Heart right ventricle (tissue), 16 donors: ENCODE data around the gene NHERF1. TPM values are rescaled to one million over a fixed set of nuclear protein-coding genes. Genes with fewer than 3 reads are reported as not detected.

ENCODE experiments used
- ATAC-seq, 8 donors: fragments of 200-7000 bp; cut with Tn5 transposase; one replicate each; pipeline ENCODE4 v1.9.1; 2020; ENCODE audit warnings: mild to moderate bottlenecking in 8 of 8, moderate library complexity in 8 of 8, moderate number of reproducible peaks in 1 of 8
- DNase-seq, 2 donors: peaks; one replicate each; pipeline ENCODE4 v3.0.0-alpha.2; 2020
- H3K27ac ChIP-seq, 10 donors: fragments of 200-600 bp; sonication (generic) in 2 of 10; one replicate each; pipeline versions ENCODE4 v1.5.0 to v1.8.0; 2020 to 2022; ENCODE audit warnings: mild to moderate bottlenecking in 3 of 10
- H3K27me3 ChIP-seq, 7 donors: fragments of 200-600 bp; one replicate each; pipeline ENCODE4 v1.8.0; 2021 to 2022; ENCODE audit warnings: mild to moderate bottlenecking in 2 of 7
- H3K36me3 ChIP-seq, 9 donors: fragments of 200-600 bp; sonication (generic) in 1 of 9; one replicate each; pipeline versions ENCODE4 v1.5.0 to v1.8.0; 2020 to 2022; ENCODE audit warnings: mild to moderate bottlenecking in 2 of 9
- H3K4me1 ChIP-seq, 9 donors: fragments of 200-600 bp; sonication (generic) in 1 of 9; one replicate each; pipeline versions ENCODE4 v1.5.0 to v1.8.0; 2020 to 2022; ENCODE audit warnings: mild to moderate bottlenecking in 4 of 9
- H3K4me3 ChIP-seq, 10 donors: fragments of 200-600 bp; sonication (generic) in 2 of 10; one replicate each; pipeline versions ENCODE4 v1.5.0 to v1.8.0; 2020 to 2022; ENCODE audit warnings: mild to moderate bottlenecking in 7 of 10, moderate library complexity in 2 of 10
- H3K9me3 ChIP-seq, 11 donors: fragments of 200-600 bp in 10 of 11; sonication (generic) in 2 of 11; one replicate each; pipeline versions ENCODE4 v1.5.0 to v1.8.0; 2013 to 2022; ENCODE audit warnings: mild to moderate bottlenecking in 2 of 11, control low read depth in 1 of 11, moderate library complexity in 1 of 11
- CTCF ChIP-seq, 9 donors: fragments of 200-600 bp; sonication (generic) in 2 of 9; IDR thresholded peaks; one replicate each; pipeline versions ENCODE4 v1.5.0 to v1.8.0; 2021 to 2022; ENCODE audit warnings: antibody characterized with exemption in 9 of 9, mild to moderate bottlenecking in 5 of 9, moderate library complexity in 1 of 9
- WGBS, 2 donors: extraction: QIAGEN DNeasy Blood & Tissue Kit; methylation state at CpG; one replicate each; pipeline ENCODE4 v1.1.7; 2013; ENCODE audit warnings: inconsistent platforms in 1 of 2; 5-methylcytosine and 5-hydroxymethylcytosine counted together
- intact Hi-C, 10 donors: fragments of 100-400 bp; cut with DNase I; formaldehyde crosslinking; loops; one replicate each; pipeline versions ENCODE4 v1.11.1 to v1.14.2; 2022
- polyA plus RNA-seq, 2 donors: library from polyadenylated mRNA; stranded (reverse); fragments of 200-250 nt; gene quantifications; one replicate each; pipeline ENCODE4 v1.2.3, GENCODE V29; 2013
- total RNA-seq, 10 donors: library from RNA; stranded (reverse); fragmentation: NEBNext Ultra II Directional in 3 of 10; extraction: Animal tissue kit (Norgen Biotek cat#: 25700) in 3 of 10; gene quantifications; one replicate each; pipeline versions ENCODE4 v1.2.1 to v1.2.4, GENCODE V29; 2021 to 2023
- donor health status: Arrhythmogenic right ventricular cardiomyopathy.
- donor health status: ischemic (EF 13 %, LVEDD 7.1; RV severe dilation, severe dysfunction).
- donor health status: healthy with polysubstance abuse.
- donor health status: DM: no; HTN: yes; CAD: no.
- donor health status: DM: no; HTN: no; CAD: no.
- donor health status: ischemic (EF 25% LVEDD 6.9; RV normal size, moderate dysfunction).
- donor health status: ischemic (EF 25% LVEDD 5.7; RV mildly dilated, moderate dysfunction).
- donor health status: healthy.
- donor health status: DM: yes; HTN: yes; CAD: no.
- donor health status: Ischemic cardiomyopathy.
- donor health status: ischemic (EF 35%, LVEDD 5.7; RV mildly dilated, moderate dysfunction).
- donor health status: nonischemic (EF 11% LVEDD 7.7; RV severe dilation, severe dysfunction).
- donor health status: DM: yes; HTN: yes; CAD: no.
- donor health status: PGD.
- donor health status: ischemic (EF 29% LVEDD 5.4; RV normal size, mild dysfunction).
- donor health status: nonischemic (EF 23%, LVEDD 6.1; RV moderate dilation, normal function).

Gene NHERF1
- total and polyA plus RNA-seq, 12 donors, result 6.7 to 33.4 (median 12.7) TPM

- no peaks in the 10 kb centered on the region for H3K9me3 ChIP-seq
- TF ChIP-seq CTCF (IDR thresholded peaks at IDR 0.05), result no peak
- ATAC-seq (peak in 2 of 8 donors; percentile 31), DNase-seq (no peak)
- WGBS, 2 donors, result 82 to 88% methylated on average over 21 of the region's 21 CpGs
- H3K4me3 ChIP-seq, result no peak overlapping the region
- peak overlapping the region in 1 of 10 donors; percentile 61 for H3K27ac ChIP-seq
- H3K4me1 ChIP-seq, result peaks cover 0 to 29% (median 0%) of the 10 kb centered on the region in 9 donors
- H3K27me3 ChIP-seq, result no peaks in the 10 kb centered on the region
- peaks cover 0 to 78% (median 17%) of the 10 kb centered on the region in 9 donors for H3K36me3 ChIP-seq
- intact Hi-C loops, result loop anchor here in 7 of 10 donors (1.0 to 5.0 kb wide), 5 partner anchors 72 to 167 kb away; no protein-coding TSS in a partner anchor
These were observed 42.0 kb downstream of the NHERF1 start for GRCh38 chr17:74790161-74791058.

DNA sequence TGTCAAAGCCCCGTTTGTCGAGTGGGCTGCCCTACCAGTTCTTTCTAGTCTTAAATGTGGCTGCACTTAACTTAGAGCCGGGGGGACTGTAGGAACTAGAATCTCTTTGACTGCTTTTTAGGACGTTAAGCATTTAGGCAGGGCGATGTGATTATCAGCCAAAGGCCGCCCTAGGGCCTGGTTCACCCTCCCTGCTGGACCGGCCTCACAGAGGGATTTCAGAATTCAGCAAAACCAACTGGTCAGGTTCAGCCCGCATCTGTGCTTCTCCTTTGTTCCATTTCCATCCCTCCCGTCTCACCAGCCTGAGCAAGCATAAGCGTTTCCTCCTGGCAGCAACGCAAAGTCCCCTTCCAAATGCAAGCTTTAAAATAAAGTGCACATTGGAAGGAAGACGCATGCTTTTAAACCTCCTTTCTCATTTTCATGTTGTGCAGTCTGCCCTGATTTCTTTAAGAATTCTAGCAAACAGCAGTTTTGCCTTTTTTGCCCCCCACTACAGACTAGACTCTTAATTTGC, 44.2 kb downstream of the NHERF1 start:
- DNase-seq (no peak), ATAC-seq (no peak)
- no peak overlapping the region for H3K4me3 ChIP-seq
- H3K4me1 ChIP-seq, result peaks cover 0 to 19% (median 0%) of the 10 kb centered on the region in 9 donors
- intact Hi-C loops, result loop anchor here in 6 of 10 donors (1.0 to 5.0 kb wide), 5 partner anchors 70 to 165 kb away; no protein-coding TSS in a partner anchor
- H3K27me3 ChIP-seq, result no peaks in the 10 kb centered on the region
- no peak for TF ChIP-seq CTCF (IDR thresholded peaks at IDR 0.05)
- WGBS, 2 donors, result 94 to 97% methylated on average over 12 of the region's 12 CpGs
- peaks cover 0 to 86% (median 24%) of the 10 kb centered on the region in 9 donors for H3K36me3 ChIP-seq
- no peak overlapping the region for H3K27ac ChIP-seq
- H3K9me3 ChIP-seq, result no peaks in the 10 kb centered on the region

DNA sequence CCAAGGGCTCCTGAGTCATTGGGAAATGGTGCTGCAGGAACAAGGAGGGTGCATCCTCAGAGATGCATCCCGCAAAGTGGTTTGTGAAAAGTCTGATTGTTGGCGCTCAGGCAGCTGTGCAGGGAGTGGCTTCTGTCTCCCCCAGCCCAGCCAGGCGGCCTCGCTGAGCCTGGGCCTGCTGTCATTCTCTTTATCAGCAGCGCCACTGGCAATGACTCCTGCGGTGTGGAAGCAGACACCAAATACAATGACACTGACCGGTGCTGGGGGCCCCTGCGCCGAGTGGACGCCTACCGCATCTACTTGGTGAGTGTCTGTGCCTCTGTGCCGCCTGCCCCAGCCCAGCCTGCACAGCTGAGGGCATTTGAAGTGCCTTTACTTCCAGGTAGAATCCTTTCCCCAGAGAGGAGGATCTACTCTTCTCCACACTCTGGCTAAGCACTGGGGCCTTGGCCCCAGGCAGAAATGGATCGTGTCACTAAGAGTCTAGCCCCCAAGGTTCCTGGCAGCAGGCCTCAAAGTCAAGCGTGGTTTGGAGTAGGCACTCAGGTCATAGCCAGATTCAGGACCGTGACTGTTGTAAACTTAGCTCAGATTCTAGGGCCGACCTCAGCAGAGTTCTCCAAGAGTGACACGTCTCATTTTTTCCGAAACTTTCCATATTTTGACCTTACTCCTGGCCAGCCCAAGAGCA, 47.0 kb downstream of the NHERF1 start:
- WGBS, 2 donors, result 89 to 90% methylated on average over 18 of the region's 18 CpGs
- H3K9me3 ChIP-seq, result no peaks in the 10 kb centered on the region
- TF ChIP-seq CTCF (IDR thresholded peaks at IDR 0.05), result no peak
- intact Hi-C loops, result no loop called here
- peaks cover 0 to 9% (median 0%) of the 10 kb centered on the region in 9 donors for H3K4me1 ChIP-seq
- H3K4me3 ChIP-seq, result no peak overlapping the region
- peaks cover 0 to 90% (median 33%) of the 10 kb centered on the region in 9 donors for H3K36me3 ChIP-seq
- no peak for DNase-seq
- ATAC-seq, result no peak
- H3K27me3 ChIP-seq, result no peaks in the 10 kb centered on the region
- H3K27ac ChIP-seq, result no peak overlapping the region

GRCh38 chr17:74796211-74796610, 47.8 kb downstream of the NHERF1 start:
- 85 to 86% methylated on average over 4 of the region's 4 CpGs for WGBS, 2 donors
- no peak overlapping the region for H3K4me3 ChIP-seq
- H3K36me3 ChIP-seq, result peaks cover 0 to 91% (median 30%) of the 10 kb centered on the region in 9 donors
- ATAC-seq, result no peak
- DNase-seq, result no peak
- no peak overlapping the region for H3K27ac ChIP-seq
- H3K9me3 ChIP-seq, result no peaks in the 10 kb centered on the region
- H3K4me1 ChIP-seq, result peaks cover 0 to 9% (median 0%) of the 10 kb centered on the region in 9 donors
- no peak for TF ChIP-seq CTCF (IDR thresholded peaks at IDR 0.05)
- H3K27me3 ChIP-seq, result no peaks in the 10 kb centered on the region
- intact Hi-C loops, result no loop called here
